Stimulated activated CD4-positive, alpha-beta T cell treated with anti-CD3 and anti-CD28 coated beads, Interleukin-4, amount 100 ng/mL, for 48 hours (primary cell): ENCODE data around the gene EVA1C.
"Not testable (repeated sequence)": the region's sequence is repeated elsewhere in the genome, so short reads cannot be mapped to it uniquely, and the experiment has no call there.

Experiments used
- DNase-seq, 2 donors: peaks; one replicate each; pipeline ENCODE4 v3.0.0-alpha.2; 2020; ENCODE audit warnings: low read depth in 2 of 2

EVA1C gene

DNA sequence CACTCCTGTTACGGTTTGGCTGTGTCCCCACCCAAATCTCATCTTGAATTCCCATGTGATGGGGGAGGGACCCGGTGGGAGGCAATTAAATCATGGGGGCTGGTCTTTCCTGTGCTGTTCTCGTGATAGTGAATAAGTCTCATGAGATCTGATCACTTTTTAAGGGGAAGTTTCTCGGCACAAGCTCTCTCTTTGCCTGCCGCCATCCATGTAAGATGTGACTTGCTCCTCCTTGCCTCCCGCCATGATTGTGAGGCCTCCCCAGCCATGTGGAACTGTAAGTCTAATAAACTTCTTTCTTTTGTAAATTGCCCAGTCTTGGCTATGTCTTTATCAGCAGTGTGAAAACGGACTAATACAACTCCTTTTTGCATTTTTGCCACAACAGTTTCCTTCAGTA, 118.3 kb downstream of the EVA1C start:
- not testable (repeated sequence) for DNase-seq

DNA sequence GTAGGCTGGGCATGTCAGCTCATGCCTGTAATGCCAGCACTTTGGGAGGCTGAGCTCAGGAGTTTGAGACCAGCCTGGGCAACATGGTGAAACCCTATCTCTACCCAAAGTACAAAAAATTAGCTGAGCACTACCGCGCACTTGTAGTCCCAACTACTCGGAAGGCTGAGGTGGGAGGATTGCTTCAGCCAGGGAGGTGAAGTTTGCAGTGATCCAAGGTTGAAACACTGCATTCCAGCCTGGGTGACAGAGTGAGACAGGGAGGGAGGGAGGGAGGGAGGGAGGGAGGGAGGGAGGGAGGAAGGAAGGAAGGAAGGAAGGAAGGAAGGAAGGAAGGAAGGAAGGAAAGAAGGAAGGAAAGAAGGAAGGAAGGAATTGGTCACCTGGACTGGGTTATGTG, 119.1 kb downstream of the EVA1C start:
- not testable (repeated sequence) for DNase-seq

DNA sequence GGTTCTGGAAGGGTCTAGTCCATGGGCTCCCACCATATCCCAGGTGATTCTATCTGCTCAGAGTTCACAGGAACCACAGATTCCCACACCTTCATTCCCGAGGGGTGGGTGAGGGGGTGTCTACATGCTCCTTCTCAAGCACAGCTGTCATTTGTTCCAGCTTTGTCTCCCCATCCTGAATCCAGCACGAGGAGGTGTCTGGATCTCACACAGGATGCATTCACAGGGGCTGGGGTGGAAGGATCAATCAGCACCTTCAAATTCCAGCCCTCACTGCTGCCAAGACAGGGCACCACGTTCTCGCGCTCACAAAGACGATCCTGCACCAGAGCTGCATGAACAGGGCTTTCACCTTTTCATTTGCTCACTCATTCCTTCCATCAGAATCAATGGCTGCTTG, 120.1 kb downstream of the EVA1C start:
- DNase-seq = no peak

DNA sequence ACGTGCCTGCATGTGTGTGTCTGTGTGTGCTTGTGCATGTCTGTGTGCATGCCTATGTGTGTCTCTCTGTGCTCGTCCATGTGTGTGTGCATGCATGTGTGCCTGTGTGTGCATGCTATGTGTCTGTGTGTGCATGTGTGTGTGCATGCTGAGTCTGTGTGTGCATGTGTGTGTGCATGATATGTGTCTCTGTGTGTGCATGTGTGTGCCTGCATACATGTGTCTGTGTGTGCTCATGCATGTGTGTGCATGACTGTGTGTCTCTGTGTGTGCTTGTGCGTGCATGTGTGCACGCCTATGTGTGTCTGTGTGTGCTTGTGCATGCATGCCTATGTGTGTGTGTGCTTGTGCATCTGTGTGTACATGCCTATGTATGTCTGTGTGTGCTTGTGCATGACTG, 120.5 kb downstream of the EVA1C start:
- no peak for DNase-seq

DNA sequence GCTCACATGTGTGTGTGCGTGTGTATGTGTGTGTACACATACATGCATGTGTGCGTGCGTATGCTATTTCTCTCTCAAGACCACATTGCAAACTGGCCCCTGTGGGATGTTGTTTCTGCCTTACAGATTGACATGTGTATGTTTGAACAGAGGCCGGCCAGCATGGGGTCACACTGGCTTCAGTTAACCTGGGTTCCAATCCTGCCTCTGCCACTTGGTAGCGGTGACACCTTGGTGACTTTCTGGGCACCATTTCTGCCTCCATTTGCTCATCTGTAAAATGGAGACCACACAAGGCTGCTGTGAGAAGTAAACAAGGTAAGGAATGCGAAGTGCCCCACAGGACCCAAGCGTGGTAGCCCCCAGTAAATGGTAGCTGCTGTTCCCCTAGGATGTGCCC, 121.1 kb downstream of the EVA1C start:
- no peak for DNase-seq

DNA sequence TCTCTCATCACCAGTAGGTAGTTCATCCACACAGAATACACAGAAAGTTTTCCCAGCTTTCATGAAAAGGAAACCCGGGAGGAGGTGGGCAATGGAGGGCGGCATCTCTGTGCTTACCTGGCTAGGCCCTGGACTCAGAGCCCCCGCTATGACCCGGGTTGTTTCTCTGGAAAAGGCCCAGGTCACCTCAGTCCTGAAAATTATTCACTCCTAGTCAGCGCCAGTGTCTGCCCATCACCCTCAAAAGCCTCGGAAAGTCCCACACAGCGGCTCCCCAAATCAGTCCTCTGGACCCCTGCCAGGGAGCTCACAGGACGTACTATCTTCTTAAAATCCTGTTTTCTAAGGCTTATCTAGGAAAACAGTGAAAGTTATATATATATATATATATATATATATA, 121.6 kb downstream of the EVA1C start:
- no peak for DNase-seq

DNA sequence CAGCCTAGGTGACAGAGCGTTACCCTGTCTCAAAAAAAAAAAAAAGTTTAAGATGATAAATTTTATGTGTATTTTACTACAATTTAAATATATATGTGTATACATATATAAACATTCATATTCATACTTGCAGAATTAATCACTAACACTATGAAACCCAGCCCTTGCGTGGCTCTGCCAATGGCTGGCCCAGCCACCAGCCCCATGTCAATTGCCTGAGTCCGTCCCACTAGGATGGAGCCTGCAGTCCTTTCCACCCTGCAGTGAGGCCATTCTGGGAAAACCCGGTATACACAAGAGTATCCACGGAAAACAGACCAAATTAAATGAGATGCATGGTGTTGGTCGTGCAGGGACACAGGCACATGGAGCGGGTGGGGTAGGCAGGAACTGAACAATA, 123.1 kb downstream of the EVA1C start:
- DNase-seq = no peak

DNA sequence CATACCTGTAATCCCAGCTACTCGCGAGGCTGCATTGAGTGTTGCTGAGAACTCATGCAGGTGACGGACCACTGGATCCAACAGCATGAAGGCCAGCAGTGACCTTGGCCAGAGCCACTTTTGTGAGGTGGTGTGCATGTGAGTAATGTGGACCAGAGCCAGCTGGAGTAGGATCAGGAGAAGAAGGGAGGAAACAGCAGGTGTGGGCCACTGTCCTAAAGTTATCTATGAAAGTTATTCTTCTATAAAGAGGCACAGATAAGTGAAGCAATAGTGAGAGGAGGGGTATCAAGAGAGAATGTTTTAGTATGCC, 125.0 kb downstream of the EVA1C start:
- DNase-seq = no peak

DNA sequence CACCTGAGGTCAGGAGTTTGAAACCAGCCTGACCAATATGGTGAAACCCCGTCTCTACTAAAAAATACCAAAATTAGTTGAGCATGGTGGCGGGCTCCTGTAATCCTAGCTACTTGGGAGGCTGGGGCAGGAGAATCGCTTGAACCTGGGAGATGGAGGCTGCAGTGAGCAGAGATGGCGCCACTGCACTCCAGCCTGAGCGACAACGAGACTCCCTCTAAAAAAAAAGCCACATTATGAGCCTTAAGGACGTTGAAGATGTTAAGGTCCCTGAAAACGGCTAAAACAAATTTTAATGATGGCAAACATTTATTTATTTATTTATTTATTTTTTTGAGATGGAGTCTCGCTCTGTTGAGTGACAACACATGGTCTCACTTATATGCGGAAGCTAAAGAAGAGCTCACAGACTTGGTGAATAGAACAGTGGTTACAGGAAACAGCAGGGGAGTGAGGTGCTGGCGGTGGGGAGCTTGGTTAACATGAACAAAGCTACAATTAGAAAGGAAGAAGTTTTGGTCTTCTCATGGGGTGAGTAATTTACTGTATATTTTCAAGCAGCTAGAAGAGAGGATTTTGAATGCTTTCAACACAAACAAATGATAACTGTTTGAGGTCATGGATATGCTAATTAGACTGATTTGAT, 125.8 kb downstream of the EVA1C start:
- DNase-seq = no peak

DNA sequence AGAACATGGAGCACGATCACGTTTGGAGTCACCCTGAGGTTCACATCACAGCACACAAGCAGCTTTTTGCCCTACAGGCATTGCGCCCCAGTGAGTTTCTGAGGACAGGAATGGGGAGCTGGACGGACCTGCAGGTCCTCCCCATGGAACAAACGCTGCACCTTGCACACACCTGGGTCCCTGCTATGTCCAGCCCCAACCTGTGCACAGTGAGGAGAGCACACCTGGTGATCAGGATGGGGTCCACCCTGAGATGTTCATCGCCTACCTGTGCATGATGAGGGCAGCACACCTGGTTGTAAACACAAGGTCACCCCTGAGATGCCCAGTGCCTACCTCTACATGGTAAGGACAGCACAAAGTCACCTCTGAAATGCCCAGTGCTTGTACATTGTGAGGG, 126.9 kb downstream of the EVA1C start:
- no peak for DNase-seq

DNA sequence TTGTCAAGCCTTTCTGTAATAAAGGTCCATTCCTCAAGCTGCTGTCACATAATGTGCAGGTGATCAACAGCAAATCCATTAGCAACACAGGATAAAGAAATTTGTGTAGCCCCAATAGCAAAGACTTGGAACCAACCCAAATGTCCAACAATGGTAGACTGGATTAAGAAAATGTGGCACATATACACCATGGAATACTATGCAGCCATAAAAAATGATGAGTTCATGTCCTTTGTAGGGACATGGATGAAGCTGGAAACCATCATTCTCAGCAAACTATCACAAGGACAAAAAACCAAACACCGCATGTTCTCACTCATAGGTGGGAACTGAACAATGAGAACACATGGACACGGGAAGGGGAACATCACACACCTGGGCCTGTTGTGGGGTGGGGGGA, 130.6 kb downstream of the EVA1C start:
- DNase-seq = not testable (repeated sequence)

DNA sequence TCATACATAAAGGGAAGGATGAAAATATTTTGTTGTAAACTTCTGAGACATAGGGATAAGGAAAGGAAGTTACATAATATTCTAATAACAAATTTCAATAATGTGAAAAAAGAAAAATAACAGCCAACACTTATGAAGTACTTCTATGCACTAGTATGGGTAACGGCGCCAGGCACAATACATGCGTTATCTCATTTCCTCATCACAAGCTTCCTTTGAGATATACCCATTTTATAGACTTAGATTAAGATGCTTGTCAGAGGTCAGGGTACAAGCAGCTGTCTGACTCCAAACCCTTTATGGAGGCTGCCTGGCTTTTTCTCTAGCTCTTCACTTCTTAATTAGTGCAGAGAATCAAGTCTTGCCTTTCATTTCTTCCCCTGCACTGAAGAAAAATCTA, 131.5 kb downstream of the EVA1C start:
- DNase-seq = no peak

DNA sequence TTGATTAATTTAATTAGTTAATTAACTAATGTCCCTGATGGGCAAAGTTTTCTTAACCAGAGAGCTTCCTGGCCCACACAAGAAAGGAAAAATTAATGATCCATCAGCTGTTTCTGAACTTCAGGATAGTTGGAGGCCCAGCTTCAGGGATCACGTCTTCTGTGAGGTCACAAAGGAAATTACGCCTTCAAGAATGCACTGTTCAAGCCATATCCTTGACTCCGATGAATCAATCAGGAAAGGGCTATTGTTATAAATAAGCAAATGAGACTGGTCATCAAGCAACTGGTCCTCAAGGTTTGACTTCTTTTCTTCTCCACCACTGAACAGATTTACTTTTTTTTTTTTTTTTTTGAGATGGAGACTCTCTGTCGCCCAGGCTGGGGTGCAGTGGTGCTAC, 132.2 kb downstream of the EVA1C start:
- no peak for DNase-seq

DNA sequence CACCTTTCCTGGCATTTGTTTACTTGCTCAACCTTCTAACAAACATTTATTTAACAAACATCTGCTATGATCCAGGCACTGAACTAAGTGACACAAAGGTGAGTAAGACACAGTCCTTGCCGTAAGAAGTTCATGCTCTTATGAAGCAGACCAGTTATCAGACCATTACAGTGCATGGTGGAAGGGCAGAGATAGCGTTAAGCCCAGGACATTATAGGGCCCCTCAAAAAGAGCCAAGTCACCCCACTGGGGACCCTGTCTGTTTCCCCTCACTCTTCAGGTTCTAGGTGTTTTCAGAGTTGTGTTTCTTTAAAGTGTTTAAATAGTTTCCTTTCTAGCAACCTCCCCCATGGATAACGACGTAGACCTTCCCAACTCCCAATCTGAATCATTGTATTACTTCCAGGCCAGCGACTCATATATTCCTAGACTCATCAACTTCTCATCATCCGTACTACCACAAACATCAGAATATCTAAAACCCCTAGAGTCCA, 133.5 kb downstream of the EVA1C start:
- DNase-seq = no peak

DNA sequence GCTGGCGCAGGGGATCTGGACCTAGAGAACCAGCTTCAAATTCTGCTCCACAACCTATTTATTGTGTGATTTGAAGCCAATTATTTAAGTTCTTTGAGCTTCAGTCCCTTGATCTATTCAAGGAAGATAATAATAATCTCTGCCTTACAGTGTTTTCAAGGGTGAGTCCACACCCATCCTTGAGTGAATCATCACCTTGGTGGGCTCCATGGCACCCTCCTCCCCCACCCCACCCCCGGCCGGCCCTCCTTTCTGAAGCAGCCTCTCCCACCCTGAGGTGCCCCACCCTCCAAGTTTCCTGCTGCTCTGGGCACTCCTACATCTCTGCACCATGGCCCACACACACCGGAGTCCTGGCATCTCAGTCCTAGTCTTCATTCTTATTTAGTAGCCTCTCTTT, 134.5 kb downstream of the EVA1C start:
- no peak for DNase-seq

DNA sequence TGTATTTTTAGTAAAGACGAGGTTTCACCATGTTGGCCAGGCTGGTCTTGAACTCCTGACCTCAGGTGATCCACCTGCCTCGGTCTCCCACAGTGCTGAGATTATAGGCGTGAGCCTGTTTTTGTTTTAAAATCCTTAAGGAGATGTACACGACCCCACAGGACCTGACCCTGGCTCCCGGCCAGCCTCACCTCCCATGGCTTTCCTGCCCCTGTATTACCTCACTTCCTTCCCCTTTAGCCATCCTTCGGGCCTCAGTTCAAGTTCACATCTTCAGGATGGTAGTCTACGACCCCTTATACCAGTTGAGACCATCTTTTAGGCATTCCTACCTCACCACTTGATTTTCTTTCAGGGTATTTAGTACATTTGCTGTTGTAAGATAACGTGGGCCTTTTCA, 136.5 kb downstream of the EVA1C start:
- DNase-seq = no peak

DNA sequence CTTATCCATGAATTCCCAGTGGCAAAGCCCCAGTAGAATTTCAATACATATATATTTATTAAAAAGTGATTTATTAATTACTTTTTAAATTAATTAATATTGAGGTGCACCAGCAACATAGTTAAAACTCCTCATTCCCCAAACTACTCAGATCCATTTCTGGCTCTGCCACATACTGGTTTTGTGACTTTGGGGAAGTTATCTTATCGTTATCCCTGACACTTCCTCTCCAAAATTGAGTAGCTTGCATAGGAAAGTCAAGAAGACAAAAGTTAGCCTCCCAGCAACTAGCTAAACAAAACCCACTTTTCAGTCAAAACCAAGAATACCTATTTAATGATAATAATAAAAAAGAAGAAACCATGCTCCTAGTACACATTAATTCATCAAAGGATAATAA, 136.9 kb downstream of the EVA1C start:
- DNase-seq = no peak

DNA sequence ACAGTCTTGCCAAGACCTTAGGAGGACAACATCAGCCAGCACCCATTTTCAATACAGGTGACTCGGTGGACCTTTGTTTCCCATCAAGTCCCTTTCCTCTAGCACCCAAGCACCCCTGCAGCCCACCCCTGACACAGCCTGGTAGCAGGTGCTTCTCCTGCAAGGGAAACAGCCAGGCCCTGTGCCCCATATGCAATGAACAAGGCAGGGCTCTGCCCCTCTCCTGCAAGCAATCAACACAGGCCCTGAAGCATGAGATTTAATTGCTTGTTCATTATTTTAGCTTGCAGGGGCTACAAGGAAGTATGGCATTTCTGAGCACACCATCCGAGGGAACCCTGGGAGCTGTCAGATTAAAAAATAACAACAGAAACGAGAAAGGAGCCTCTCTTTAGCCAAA, 137.4 kb downstream of the EVA1C start:
- DNase-seq = no peak

DNA sequence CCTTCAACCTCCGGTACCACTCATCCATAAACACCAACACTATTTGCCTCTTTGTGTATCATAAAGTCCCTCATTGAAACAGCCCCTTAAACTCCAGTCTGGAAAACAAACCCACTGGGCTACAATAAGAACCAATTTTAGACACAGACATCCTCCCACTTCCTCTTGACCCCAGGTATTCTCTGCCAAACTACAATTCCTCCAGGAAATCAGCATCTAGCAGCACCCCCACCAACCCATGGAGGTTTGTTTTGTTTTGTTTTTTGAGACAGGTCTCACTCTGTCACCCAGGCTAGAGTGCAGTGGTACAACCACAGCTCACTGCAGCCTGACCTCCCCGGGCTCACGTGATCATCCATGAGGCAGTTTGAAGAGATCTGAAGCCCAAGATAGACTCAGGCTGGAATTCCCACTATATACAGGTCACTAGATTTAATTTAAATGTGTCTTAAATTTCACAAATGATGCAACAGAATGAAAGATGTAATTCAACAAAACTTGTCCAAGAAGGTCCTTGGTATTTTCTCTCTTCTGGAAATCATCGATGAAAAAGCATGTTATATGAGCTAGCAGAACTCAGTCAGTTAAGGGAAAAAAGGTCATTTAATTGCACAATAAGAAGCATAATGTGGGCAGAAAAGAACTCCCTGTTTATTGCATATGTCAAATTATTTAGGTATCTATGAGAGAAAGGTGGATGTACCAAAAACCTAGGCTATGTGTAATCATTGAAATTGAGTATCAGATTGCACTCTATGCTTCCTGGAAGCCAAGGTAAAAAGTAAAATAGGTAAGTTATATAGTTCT, 142.5 kb downstream of the EVA1C start:
- DNase-seq = no peak

DNA sequence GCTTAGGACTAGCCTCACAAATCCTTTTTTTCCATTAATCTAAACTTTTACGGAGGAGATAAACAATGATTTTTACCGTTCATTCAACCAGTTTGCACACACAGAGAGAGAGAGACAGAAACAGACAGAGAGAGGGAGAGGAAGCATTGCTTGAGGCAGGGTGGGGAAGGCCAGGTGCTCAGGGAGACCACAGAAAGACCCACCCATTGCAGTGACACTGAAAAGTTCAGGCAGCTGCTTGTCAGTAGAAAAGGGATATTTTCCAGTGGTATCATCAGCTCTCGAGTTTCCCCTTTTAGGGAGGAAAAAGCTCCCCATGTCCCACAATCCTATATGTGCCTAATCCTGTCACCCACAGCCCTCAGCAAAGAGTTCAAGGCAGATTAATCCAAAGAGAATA, 145.6 kb downstream of the EVA1C start:
- no peak for DNase-seq

DNA sequence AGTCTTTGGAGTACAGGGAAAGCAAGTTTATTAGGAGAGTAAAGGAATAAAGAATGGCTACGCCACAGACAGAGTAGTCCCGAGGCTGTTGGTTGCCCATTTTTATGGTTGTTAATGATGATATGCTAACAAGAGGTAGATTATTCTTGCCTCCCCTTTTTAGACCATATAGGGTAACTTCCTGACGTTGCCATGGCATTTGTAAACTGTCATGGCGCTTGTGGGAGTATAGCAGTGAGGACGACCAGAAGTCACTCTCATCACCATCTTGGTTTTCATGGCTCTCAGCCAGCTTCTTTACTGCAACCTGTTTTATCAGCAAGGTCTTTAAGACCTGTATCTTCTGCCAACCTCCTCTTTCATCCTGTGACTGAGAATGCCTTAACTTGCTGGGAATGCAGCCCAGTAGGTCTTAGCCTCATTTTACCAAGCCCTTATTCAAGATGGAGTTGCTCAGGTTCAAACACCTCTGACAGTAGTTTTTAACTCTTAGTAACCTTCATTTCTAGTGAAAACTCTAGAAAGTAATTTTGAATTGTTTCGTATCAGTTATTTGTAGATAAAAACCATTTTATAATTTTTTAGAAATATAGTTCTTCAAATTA, 146.6 kb downstream of the EVA1C start:
- no peak for DNase-seq

DNA sequence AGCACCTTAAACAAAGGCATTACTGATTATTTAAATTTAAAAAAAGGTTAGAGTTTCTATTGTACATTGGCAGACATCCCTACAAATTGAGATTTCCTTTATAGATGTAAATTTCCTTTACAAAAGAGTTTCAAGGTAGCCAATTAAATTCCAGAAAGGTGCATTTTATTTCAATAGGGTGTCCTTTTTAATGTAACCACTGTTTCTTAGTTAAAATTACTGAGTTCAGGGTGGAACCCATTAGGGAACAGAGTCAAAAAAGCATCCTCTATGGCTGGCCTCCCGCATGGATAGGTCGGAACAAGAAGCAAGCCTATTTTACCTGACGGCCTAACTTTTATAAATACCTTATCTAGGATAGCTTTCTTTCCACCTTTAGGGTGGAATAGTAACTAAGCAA, 148.4 kb downstream of the EVA1C start:
- DNase-seq = no peak

DNA sequence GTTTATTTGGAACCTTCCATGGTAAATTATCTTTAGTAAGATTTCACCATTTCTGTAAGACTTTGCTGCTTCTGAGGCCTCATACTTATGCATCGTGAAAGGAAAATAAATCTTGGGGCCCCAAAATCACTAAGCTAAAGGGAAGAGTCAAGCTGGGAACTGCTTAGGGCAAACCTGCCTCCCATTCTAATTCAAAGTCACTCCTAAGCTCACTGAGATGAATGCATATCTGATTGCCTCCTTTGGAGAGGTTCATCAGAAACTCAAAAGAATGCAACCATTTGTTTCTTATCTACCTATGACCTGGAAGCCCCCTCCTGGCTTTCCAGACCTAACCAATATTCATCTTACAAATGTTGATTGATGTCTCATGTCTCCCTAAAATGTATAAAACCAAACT, 149.0 kb downstream of the EVA1C start:
- DNase-seq = not testable (repeated sequence)
